Mesodermal cell (in vitro differentiated cells): ENCODE data around the gene ZNF81. TPM values are rescaled to one million over a fixed set of nuclear protein-coding genes. Genes with fewer than 3 reads are reported as not detected.
"Not testable (repeated sequence)": the region's sequence is repeated elsewhere in the genome, so short reads cannot be mapped to it uniquely, and the experiment has no call there.

Experiments
- H3K27ac ChIP-seq: 2 replicates; pipeline ENCODE4 v1.7.0; 2013; ENCODE audit warnings: mild to moderate bottlenecking, low read depth, low read length, moderate library complexity; ENCODE audit not compliant: severe bottlenecking
- H3K36me3 ChIP-seq: 2 replicates; pipeline ENCODE4 v1.7.1; 2013; ENCODE audit warnings: mild to moderate bottlenecking, low read length, moderate library complexity; ENCODE audit not compliant: control insufficient read depth, insufficient read depth
- H3K4me1 ChIP-seq: one replicate; pipeline ENCODE4 v1.7.1; 2013; ENCODE audit warnings: mild to moderate bottlenecking, low read length; ENCODE audit not compliant: insufficient read depth, control insufficient read depth, poor library complexity, severe bottlenecking
- H3K4me3 ChIP-seq: 2 replicates; pipeline ENCODE4 v1.7.0; 2013; ENCODE audit warnings: low read length, control low read depth, mild to moderate bottlenecking; ENCODE audit not compliant: insufficient read depth, poor library complexity, severe bottlenecking; ENCODE audit errors: extremely low read depth
- H3K9me3 ChIP-seq: 2 replicates; pipeline ENCODE4 v1.7.1; 2013; ENCODE audit warnings: mild to moderate bottlenecking, low read length, moderate library complexity; ENCODE audit not compliant: control insufficient read depth
- WGBS, 2 experiments: methylation state at CpG; one replicate each; pipeline ENCODE4 v1.1.5; 2013; ENCODE audit warnings: missing lambda C conversion rate in 2 of 2; ENCODE audit not compliant: insufficient coverage in 2 of 2; 5-methylcytosine and 5-hydroxymethylcytosine counted together
- polyA plus RNA-seq, 2 experiments: library from polyadenylated mRNA; stranded (reverse); fragments of 50-300 nt; gene quantifications; one replicate each; pipeline ENCODE4 v1.2.3, GENCODE V29; 2013

Gene ZNF81
- polyA plus RNA-seq (2013, experiment 1 of 2) = 2.8 TPM
- 2.6 TPM for polyA plus RNA-seq (2013, experiment 2 of 2)

- Histone ChIP-seq H3K9me3 (no peaks in the 10 kb centered on the region), H3K4me3 (peak within 1 kb of the TSS; percentile 52), H3K4me1 (no peaks in the 10 kb centered on the region), H3K27ac (peak within 1 kb of the TSS; percentile 67), H3K36me3 (no peaks in the 10 kb centered on the region)
- WGBS, 2 experiments = 0% methylated on average over 1 to 7 of the region's 41 CpGs
Measured at GRCh38 chrX:47836164-47837072, at the start of gene ZNF81. Gene ZNF81, plus strand, starts transcription at chrX:47836902. Its CDS starts 9,366 bp downstream, at chrX:47846268.

- no peaks in the 10 kb centered on the region for H3K9me3 ChIP-seq
- no peaks in the 10 kb centered on the region for H3K36me3 ChIP-seq
- no peak overlapping the region for H3K27ac ChIP-seq
- no peaks in the 10 kb centered on the region for H3K4me1 ChIP-seq
- WGBS, 2 experiments = 80% methylated on average over 1 of the region's 3 CpGs; no CpG with 5 or more reads in 1 of the 2 experiments
- H3K4me3 ChIP-seq = no peak overlapping the region
Measured at GRCh38 chrX:47796433-47796906, 40.2 kb upstream of the ZNF81 start.

- WGBS, 2 experiments = no CpG with 5 or more reads among the region's 2 CpGs
- no peaks in the 10 kb centered on the region for H3K36me3 ChIP-seq
- no peak overlapping the region for H3K4me3 ChIP-seq
- no peaks in the 10 kb centered on the region for H3K4me1 ChIP-seq
- H3K9me3 ChIP-seq = no peaks in the 10 kb centered on the region
- H3K27ac ChIP-seq = no peak overlapping the region
Measured at GRCh38 chrX:47797084-47797483, 39.6 kb upstream of the ZNF81 start.

GRCh38 chrX:47798861-47799260 is 37.8 kb upstream of the ZNF81 start:
- H3K4me3 ChIP-seq = no peak overlapping the region
- no peaks in the 10 kb centered on the region for H3K36me3 ChIP-seq
- 100% methylated on average over 1 to 2 of the region's 2 CpGs for whole genome bisulfite sequencing, 2 experiments
- H3K9me3 ChIP-seq = no peaks in the 10 kb centered on the region
- no peaks in the 10 kb centered on the region for H3K4me1 ChIP-seq
- H3K27ac ChIP-seq = no peak overlapping the region

GRCh38 chrX:47802589-47802988 is 34.1 kb upstream of the ZNF81 start:
- H3K4me3 ChIP-seq = no peak overlapping the region
- no peaks in the 10 kb centered on the region for H3K36me3 ChIP-seq
- 80 to 100% methylated on average over 1 to 2 of the region's 4 CpGs for WGBS, 2 experiments
- H3K4me1 ChIP-seq = no peaks in the 10 kb centered on the region
- H3K9me3 ChIP-seq = no peaks in the 10 kb centered on the region
- no peak overlapping the region for H3K27ac ChIP-seq

- not testable (repeated sequence) for H3K9me3 ChIP-seq, H3K27ac ChIP-seq, H3K4me1 ChIP-seq, H3K36me3 ChIP-seq, H3K4me3 ChIP-seq
- 90 to 93% methylated on average over 2 to 8 of the region's 21 CpGs for WGBS, 2 experiments
Measured at GRCh38 chrX:47803103-47803502, 33.6 kb upstream of the ZNF81 start.

GRCh38 chrX:47804315-47804714 is 32.4 kb upstream of the ZNF81 start:
- H3K9me3 ChIP-seq = no peaks in the 10 kb centered on the region
- no peaks in the 10 kb centered on the region for H3K36me3 ChIP-seq
- no peak overlapping the region for H3K4me3 ChIP-seq
- no peaks in the 10 kb centered on the region for H3K4me1 ChIP-seq
- WGBS, 2 experiments = 94% methylated on average over 5 of the region's 9 CpGs; no CpG with 5 or more reads in 1 of the 2 experiments
- no peak overlapping the region for H3K27ac ChIP-seq

- not testable (repeated sequence) for H3K27ac ChIP-seq, H3K36me3 ChIP-seq, H3K4me3 ChIP-seq, H3K4me1 ChIP-seq, H3K9me3 ChIP-seq
- WGBS, 2 experiments = 100% methylated on average over 1 of the region's 1 CpG; no CpG with 5 or more reads in 1 of the 2 experiments
Measured at GRCh38 chrX:47805844-47806243, 30.9 kb upstream of the ZNF81 start.

- not testable (repeated sequence) for H3K4me1 ChIP-seq, H3K9me3 ChIP-seq, H3K4me3 ChIP-seq, H3K27ac ChIP-seq, H3K36me3 ChIP-seq
- 64 to 100% methylated on average over 1 to 4 of the region's 14 CpGs for WGBS, 2 experiments
Measured at GRCh38 chrX:47806415-47807271, 30.1 kb upstream of the ZNF81 start.

GRCh38 chrX:47807272-47807538 is 29.5 kb upstream of the ZNF81 start:
- H3K27ac ChIP-seq, H3K36me3 ChIP-seq, H3K9me3 ChIP-seq, H3K4me1 ChIP-seq, H3K4me3 ChIP-seq: not testable (repeated sequence)
- no CpG with 5 or more reads among the region's 3 CpGs for WGBS, 2 experiments
